ENCODE measurements around the gene SLC26A11.

DNA sequence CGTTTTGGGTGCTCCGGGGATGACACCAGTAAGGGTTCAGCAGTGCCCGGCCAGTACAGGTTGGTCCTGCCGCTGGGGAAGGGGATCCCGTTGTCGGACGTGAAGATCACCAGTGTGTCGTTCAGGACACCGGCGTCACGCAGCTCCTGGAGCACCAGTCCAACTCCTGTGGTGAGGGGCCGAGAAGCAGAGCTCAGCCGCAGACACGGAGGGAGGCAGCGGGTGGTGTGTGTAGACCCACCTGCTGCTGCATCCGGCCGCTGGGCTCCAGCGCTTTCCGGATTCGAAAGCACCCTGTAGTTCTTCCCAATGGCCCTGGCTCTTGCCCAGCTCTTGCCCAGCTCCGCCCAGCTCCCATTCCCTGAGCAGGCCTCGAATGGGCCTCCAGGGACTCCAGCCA lies 8.1 kb upstream of the SLC26A11 start:
- TF ChIP-seq, protein P1, sequence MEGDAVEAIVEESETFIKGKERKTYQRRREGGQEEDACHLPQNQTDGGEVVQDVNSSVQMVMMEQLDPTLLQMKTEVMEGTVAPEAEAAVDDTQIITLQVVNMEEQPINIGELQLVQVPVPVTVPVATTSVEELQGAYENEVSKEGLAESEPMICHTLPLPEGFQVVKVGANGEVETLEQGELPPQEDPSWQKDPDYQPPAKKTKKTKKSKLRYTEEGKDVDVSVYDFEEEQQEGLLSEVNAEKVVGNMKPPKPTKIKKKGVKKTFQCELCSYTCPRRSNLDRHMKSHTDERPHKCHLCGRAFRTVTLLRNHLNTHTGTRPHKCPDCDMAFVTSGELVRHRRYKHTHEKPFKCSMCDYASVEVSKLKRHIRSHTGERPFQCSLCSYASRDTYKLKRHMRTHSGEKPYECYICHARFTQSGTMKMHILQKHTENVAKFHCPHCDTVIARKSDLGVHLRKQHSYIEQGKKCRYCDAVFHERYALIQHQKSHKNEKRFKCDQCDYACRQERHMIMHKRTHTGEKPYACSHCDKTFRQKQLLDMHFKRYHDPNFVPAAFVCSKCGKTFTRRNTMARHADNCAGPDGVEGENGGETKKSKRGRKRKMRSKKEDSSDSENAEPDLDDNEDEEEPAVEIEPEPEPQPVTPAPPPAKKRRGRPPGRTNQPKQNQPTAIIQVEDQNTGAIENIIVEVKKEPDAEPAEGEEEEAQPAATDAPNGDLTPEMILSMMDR (IDR thresholded peaks at IDR 0.05; ENCODE audit: insufficient read depth, low read length), result no peak
- TF ChIP-seq SPI1 (IDR thresholded peaks at IDR 0.05; ENCODE audit: borderline replicate concordance, low read depth), result no peak
- no peak for TF ChIP-seq POLR2AphosphoS5 (IDR thresholded peaks at IDR 0.05; ENCODE audit: low read depth)
- TF ChIP-seq GABPA (IDR thresholded peaks at IDR 0.05; ENCODE audit: low read depth), result no peak
